HepG2 (cell line): Measurements from ENCODE around the gene ARHGDIA. TPM values are rescaled to one million over a fixed set of nuclear protein-coding genes. Genes with fewer than 3 reads are reported as not detected.

Experiments used
- AKAP8 ChIP-seq: sonication (generic); formaldehyde crosslinking; IDR thresholded peaks from 2 replicates; pipeline ENCODE4 v1.5.1; 2020; ENCODE audit warnings: mild to moderate bottlenecking, missing genetic modification reagents
- BCLAF1 ChIP-seq: fragments of 450-650 bp; IDR thresholded peaks from 2 replicates; pipeline ENCODE4 v1.6.1; 2017; ENCODE audit warnings: mild to moderate bottlenecking
- BORCS8-MEF2B ChIP-seq: sonication (generic); formaldehyde crosslinking; IDR thresholded peaks from 2 replicates; pipeline ENCODE4 v1.8.0; 2022; ENCODE audit warnings: mild to moderate bottlenecking, missing genetic modification reagents
- CSRNP2 ChIP-seq: sonication (generic); formaldehyde crosslinking; conservative IDR thresholded peaks from 2 replicates; pipeline ENCODE4 v1.8.0; 2022; ENCODE audit warnings: low read depth, missing genetic modification reagents
- CTCF ChIP-seq: sonication (generic); formaldehyde crosslinking; IDR thresholded peaks from 2 replicates; pipeline ENCODE4 v1.5.0; 2020; ENCODE audit warnings: mild to moderate bottlenecking, missing genetic modification reagents, moderate library complexity
- FOXP1 ChIP-seq, 2 experiments: fragments of 450-650 bp in 1 of 2; IDR thresholded peaks; 2 replicates each; pipeline ENCODE4 v1.6.1; 2017 to 2018; ENCODE audit warnings: antibody characterized with exemption in 1 of 2
- MED1 ChIP-seq: sonication (generic); formaldehyde crosslinking; IDR thresholded peaks from 2 replicates; pipeline ENCODE4 v1.4.0; 2020; ENCODE audit warnings: missing genetic modification reagents
- RAD21 ChIP-seq: fragments of 450-650 bp; formaldehyde crosslinking; IDR thresholded peaks from 2 replicates; pipeline ENCODE4 v1.5.0; 2020; ENCODE audit warnings: mild to moderate bottlenecking
- SRSF9 ChIP-seq: fragments of 200-400 bp; formaldehyde crosslinking; IDR thresholded peaks from 2 replicates; pipeline ENCODE4 v1.6.1; 2018; ENCODE audit warnings: borderline replicate concordance, mild to moderate bottlenecking, low read depth, low read length; ENCODE audit not compliant: insufficient read depth, poor library complexity, severe bottlenecking
- TARDBP ChIP-seq: sonication (generic); formaldehyde crosslinking; IDR thresholded peaks from 2 replicates; pipeline ENCODE4 v1.8.0; 2022; ENCODE audit warnings: mild to moderate bottlenecking, missing genetic modification reagents
- TCF12 ChIP-seq, 2 experiments: fragments of 450-650 bp in 1 of 2; sonication (generic) in 1 of 2; formaldehyde crosslinking in 1 of 2; IDR thresholded peaks; 2 replicates each; pipeline versions ENCODE4 v1.6.1 to v1.8.0; 2017 to 2022; ENCODE audit warnings: antibody characterized with exemption in 1 of 2, mild to moderate bottlenecking in 1 of 2, missing genetic modification reagents in 1 of 2, moderate library complexity in 1 of 2
- TP53 ChIP-seq: sonication (generic); formaldehyde crosslinking; conservative IDR thresholded peaks from 2 replicates; pipeline ENCODE4 v1.4.0; 2020; ENCODE audit warnings: missing genetic modification reagents
- ZBTB33 ChIP-seq: sonication (generic); formaldehyde crosslinking; IDR thresholded peaks from 2 replicates; pipeline ENCODE4 v1.4.0; 2020; ENCODE audit warnings: missing genetic modification reagents
- ZNF138 ChIP-seq: sonication (generic); formaldehyde crosslinking; IDR thresholded peaks from 2 replicates; pipeline ENCODE4 v1.5.0; 2020; ENCODE audit warnings: mild to moderate bottlenecking, low read depth, missing genetic modification reagents
- ZNF263 ChIP-seq: sonication (generic); formaldehyde crosslinking; IDR thresholded peaks from 2 replicates; pipeline ENCODE4 v1.4.0; 2020; ENCODE audit warnings: missing genetic modification reagents
- ZNF616 ChIP-seq: sonication (generic); formaldehyde crosslinking; IDR thresholded peaks from 2 replicates; pipeline ENCODE4 v1.5.0; 2020; ENCODE audit warnings: low read depth, mild to moderate bottlenecking, missing genetic modification reagents
- ZNF790 ChIP-seq: sonication (generic); formaldehyde crosslinking; IDR thresholded peaks from 2 replicates; pipeline ENCODE4 v1.8.0; 2022; ENCODE audit warnings: missing genetic modification reagents, mild to moderate bottlenecking, borderline replicate concordance
- ZUFSP ChIP-seq: sonication (generic); formaldehyde crosslinking; IDR thresholded peaks from 2 replicates; pipeline ENCODE4 v1.9.0; 2021; ENCODE audit warnings: missing genetic modification reagents, mild to moderate bottlenecking, borderline replicate concordance
- polyA plus RNA-seq, 8 experiments: library from polyadenylated mRNA; depleted of rRNA in 3 of 8; stranded (reverse) in 7 of 8; unstranded in 1 of 8; fragments of >200 nt; fragmentation: Illumina TruSeq in 4 of 8; extraction: Trizol in 4 of 8; gene quantifications; 2 replicates each; pipeline versions ENCODE4 v1.2.1 to v1.2.3, GENCODE V29; 2011 to 2016; ENCODE audit warnings: low read depth in 4 of 8, missing spikeins in 1 of 8, mixed read lengths in 1 of 8; ENCODE audit not compliant: insufficient read depth in 1 of 8
- total RNA-seq, 5 experiments: library from RNA; depleted of rRNA; stranded (reverse); fragments of >200 nt; fragmentation: Illumina TruSeq; extraction: Trizol; gene quantifications; 2 replicates each; pipeline ENCODE4 v1.2.3, GENCODE V29; 2016; ENCODE audit warnings: low read depth in 1 of 5

Gene ARHGDIA
- total and polyA plus RNA-seq, 2 of the 13 experiments (the other 11 are each of a cell fraction or from before 2014, with no cell fraction given), result 40.0 to 64.0 TPM

- no peak for TF ChIP-seq ZUFSP (CRISPR knock-in tag)
- TF ChIP-seq AKAP8 (CRISPR knock-in tag), result no peak; the same call in 1 of the 2 replicates
- TF ChIP-seq ZNF790 (CRISPR knock-in tag), result peak; percentile 88; the same call in 1 of the 2 replicates
- peak; percentile 32 for TF ChIP-seq MED1 (CRISPR knock-in tag)
- TF ChIP-seq ZNF616 (CRISPR knock-in tag), result peak; percentile 25; the same call in 1 of the 2 replicates
- no peak for TF ChIP-seq TCF12 (IDR thresholded peaks at IDR 0.05)
- TF ChIP-seq TCF12 (CRISPR knock-in tag; IDR thresholded peaks at IDR 0.05), result no peak
- TF ChIP-seq FOXP1 (IDR thresholded peaks at IDR 0.05), result no peak
- no peak for TF ChIP-seq FOXP1 (CRISPR knock-in tag; IDR thresholded peaks at IDR 0.05)
- TF ChIP-seq ZNF263, result no peak; the same call in 1 of the 2 replicates
- TF ChIP-seq CTCF (CRISPR knock-in tag), result no peak
- TF ChIP-seq BORCS8-MEF2B (CRISPR knock-in tag), result no peak
- 0 out of 2 replicates have a peak, but pooled peaks have one; percentile 18 for TF ChIP-seq TP53 (CRISPR knock-in tag)
- TF ChIP-seq ZNF138, result no peak
- TF ChIP-seq ZBTB33 (CRISPR knock-in tag), result no peak; the same call in none of the 2 replicates
- TF ChIP-seq TARDBP (CRISPR knock-in tag), result no peak
- peak; percentile 46 for TF ChIP-seq RAD21 (CRISPR knock-in tag)
- TF ChIP-seq SRSF9, result no peak
- TF ChIP-seq CSRNP2 (CRISPR knock-in tag), result peak; percentile 33; the same call in 1 of the 2 replicates
- TF ChIP-seq BCLAF1, result no peak
Observed at GRCh38 chr17:81902023-81902652, 31.0 kb upstream of the ARHGDIA start, which contains the start of gene NPB (continued).
